ENCODE measurements around the gene COPZ2.

DNA sequence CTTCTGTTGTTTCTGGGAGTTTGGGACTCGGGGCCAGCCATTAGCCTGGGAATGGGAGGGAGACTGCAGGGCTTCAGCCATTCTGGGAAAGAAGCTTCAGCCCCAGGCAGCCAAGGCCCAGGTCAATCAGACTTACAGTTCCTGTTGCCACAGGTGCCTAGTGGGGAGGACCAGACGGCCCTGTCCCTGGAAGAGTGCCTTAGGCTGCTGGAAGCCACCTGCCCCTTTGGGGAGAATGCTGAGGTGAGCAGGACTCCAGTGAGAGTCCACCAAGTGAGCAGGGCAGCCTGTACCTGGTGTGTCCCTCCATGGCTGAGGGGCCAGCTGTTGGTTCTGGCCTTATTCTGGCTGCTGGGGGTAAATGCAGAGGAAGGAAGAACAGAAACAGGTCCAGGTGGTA is 19.3 kb upstream of the COPZ2 start:
- TF ChIP-seq CTCF (IDR thresholded peaks at IDR 0.05) (no peak), POLR2A (IDR thresholded peaks at IDR 0.05) (no peak), EP300 (IDR thresholded peaks at IDR 0.05) (no peak)
